ENCODE results near the gene POLD3. TPM values are rescaled to one million over a fixed set of nuclear protein-coding genes. Genes with fewer than 3 reads are reported as not detected.

Gene POLD3
- total RNA-seq, 4 donors from 2014 or later = 13.0 to 14.8 (median 14.3) TPM

GRCh38 chr11:74568028-74568427 lies 24.4 kb upstream of the POLD3 start:
- intact Hi-C loops (cut with DNase I) = no loop called here
- no peaks in the 10 kb centered on the region for H3K4me1 ChIP-seq
- H3K4me3 ChIP-seq (replicated peaks in 1 of 3) = no peak overlapping the region
- H3K36me3 ChIP-seq = no peaks in the 10 kb centered on the region
- no peak for DNase-seq
- H3K27ac ChIP-seq = no peak overlapping the region
- no peak for TF ChIP-seq CTCF (IDR thresholded peaks at IDR 0.05)
- no peak for TF ChIP-seq POLR2A (IDR thresholded peaks at IDR 0.05)
- no peaks in the 10 kb centered on the region for H3K27me3 ChIP-seq
- H3K9me3 ChIP-seq = no peaks in the 10 kb centered on the region
- WGBS, 2 donors = 95 to 96% methylated on average over 1 of the region's 1 CpG

DNA sequence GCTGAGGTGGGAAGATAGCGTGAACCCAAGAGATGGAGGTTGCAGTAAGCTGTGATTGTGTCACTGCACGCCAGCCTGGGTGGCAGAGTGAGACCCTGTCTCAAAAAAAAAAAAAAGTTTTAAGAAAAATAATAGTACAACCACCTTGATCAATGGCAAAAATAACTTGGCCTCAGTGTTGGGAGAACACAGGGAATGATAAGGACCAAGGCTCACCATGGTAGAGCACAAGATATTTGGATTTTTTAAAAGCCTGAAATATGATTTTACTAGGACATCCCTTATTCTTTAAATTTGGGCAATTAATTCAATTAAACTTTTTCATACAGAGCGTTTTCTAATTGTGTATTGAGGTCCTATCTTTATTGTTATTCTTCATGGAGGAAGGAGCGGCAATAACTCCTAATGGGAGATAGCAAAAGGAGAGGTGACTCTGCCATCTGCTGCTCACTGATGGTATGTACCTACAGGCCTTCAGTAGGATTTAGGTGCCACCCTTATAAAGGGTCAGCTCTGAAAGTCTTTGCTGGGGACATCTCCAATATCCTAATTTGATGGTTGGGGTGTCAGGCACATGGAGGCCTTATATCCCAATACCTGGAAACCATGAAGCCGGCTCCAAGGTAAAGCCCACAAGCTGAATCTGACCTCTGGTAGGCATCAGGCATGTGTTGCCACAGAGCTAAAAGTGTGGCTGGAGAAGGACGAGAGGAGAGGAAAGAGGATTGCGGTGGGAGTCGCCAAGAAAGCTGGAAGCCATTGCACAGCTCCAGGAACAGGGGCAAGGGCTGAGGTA lies 21.9 kb upstream of the POLD3 start:
- Histone ChIP-seq H3K36me3 (no peaks in the 10 kb centered on the region), H3K4me3 (replicated peaks in 1 of 3) (no peak overlapping the region), H3K4me1 (no peaks in the 10 kb centered on the region), H3K9me3 (no peaks in the 10 kb centered on the region), H3K27ac (no peak overlapping the region), H3K27me3 (no peaks in the 10 kb centered on the region)
- TF ChIP-seq POLR2A (IDR thresholded peaks at IDR 0.05) (no peak), CTCF (IDR thresholded peaks at IDR 0.05) (peak; percentile 31 to 87 (median 76))
- intact Hi-C loops (cut with DNase I) = loop anchor here (2.0 to 10.0 kb wide), 2 partner anchors 118 to 316 kb away; no protein-coding TSS in a partner anchor
- WGBS, 2 donors = 55 to 57% methylated on average over 8 of the region's 8 CpGs
- peak; percentile 56 to 57 for DNase-seq

DNA sequence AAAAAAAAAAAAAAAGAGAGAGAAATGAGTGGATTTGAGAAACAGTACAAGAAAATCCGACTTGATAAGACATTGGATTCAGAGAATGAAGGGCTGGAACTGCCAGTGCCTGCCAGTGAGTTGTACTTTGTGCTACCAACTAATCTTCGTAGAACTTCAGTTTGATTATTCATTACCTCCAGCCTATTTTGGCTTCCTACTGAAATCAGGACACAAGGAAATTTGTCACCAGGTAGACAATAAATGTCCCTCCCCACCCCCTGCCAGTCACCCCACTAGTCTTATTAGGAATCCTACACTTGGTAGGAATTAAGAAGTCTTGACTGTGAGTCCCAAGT lies 21.4 kb upstream of the POLD3 start:
- Histone ChIP-seq H3K9me3 (no peaks in the 10 kb centered on the region), H3K27me3 (no peaks in the 10 kb centered on the region), H3K4me1 (no peaks in the 10 kb centered on the region), H3K27ac (no peak overlapping the region), H3K4me3 (replicated peaks in 1 of 3) (no peak overlapping the region), H3K36me3 (no peaks in the 10 kb centered on the region)
- TF ChIP-seq POLR2A (IDR thresholded peaks at IDR 0.05) (no peak), CTCF (IDR thresholded peaks at IDR 0.05) (no peak)
- no peak for DNase-seq
- 67 to 83% methylated on average over 2 of the region's 2 CpGs for WGBS, 2 donors
- intact Hi-C loops (cut with DNase I) = loop anchor here (2.0 to 10.0 kb wide), 2 partner anchors 118 to 316 kb away; no protein-coding TSS in a partner anchor

DNA sequence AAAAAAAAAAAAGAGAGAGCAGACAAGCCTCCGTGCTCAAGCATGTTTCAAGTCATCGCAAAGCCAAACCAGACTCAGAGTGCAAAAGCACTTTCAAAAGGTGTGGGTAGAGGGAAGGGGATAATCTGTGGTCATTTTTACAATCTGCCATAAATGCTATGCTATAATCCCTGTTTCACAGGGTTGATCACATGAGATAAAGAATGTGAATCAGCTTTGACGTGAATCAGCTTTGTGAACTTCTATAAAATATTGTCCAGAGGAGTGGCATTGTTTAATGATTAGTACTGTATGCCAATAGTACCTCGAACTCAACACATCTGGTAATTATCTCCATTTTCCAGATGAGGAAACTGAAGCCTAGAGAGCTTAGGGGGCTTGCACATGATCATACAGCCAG lies 20.0 kb upstream of the POLD3 start:
- no peak overlapping the region for H3K4me3 ChIP-seq (replicated peaks in 1 of 3)
- no peaks in the 10 kb centered on the region for H3K27me3 ChIP-seq
- no peak for DNase-seq
- TF ChIP-seq POLR2A (IDR thresholded peaks at IDR 0.05) (no peak), CTCF (IDR thresholded peaks at IDR 0.05) (no peak)
- H3K36me3 ChIP-seq = no peaks in the 10 kb centered on the region
- no peak overlapping the region for H3K27ac ChIP-seq
- intact Hi-C loops (cut with DNase I) = loop anchor here (10.0 kb wide), 1 partner anchor 318 kb away; no protein-coding TSS in a partner anchor
- H3K9me3 ChIP-seq = no peaks in the 10 kb centered on the region
- 69 to 73% methylated on average over 4 of the region's 4 CpGs for WGBS, 2 donors
- no peaks in the 10 kb centered on the region for H3K4me1 ChIP-seq

DNA sequence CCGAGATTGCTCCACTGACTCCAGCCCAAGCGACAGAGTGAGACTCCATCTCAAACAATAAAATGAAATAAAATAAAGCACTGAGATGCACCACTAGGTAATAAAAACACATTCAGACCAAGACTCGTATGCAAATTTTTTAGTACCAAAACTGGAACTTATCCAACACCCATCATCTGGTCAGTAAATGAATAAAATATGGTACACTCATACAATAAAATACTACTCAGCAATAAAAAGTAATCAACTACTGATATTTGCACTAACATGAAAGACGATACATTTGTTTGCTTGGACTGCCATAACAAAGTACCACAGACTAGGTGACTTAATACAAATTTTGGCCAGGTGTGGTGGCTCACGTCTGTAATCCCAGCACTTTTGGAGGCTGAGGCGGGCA lies 17.8 kb upstream of the POLD3 start:
- no peaks in the 10 kb centered on the region for H3K9me3 ChIP-seq
- 89 to 91% methylated on average over 6 of the region's 6 CpGs for WGBS, 2 donors
- DNase-seq = no peak

More for the DNA sequence above, 17.8 kb upstream of the POLD3 start:
- Histone ChIP-seq H3K4me1 (no peaks in the 10 kb centered on the region), H3K36me3 (no peaks in the 10 kb centered on the region), H3K27ac (no peak overlapping the region), H3K27me3 (no peaks in the 10 kb centered on the region), H3K4me3 (replicated peaks in 1 of 3) (no peak overlapping the region)
- intact Hi-C loops (cut with DNase I) = loop anchor here (10.0 kb wide), 1 partner anchor 320 kb away; no protein-coding TSS in a partner anchor
- no peak for TF ChIP-seq CTCF (IDR thresholded peaks at IDR 0.05)
- no peak for TF ChIP-seq POLR2A (IDR thresholded peaks at IDR 0.05)

Measured in thyroid gland (tissue), 4 donors.